Raji (cell line): ENCODE data around the gene SGCG.

Source experiments
- POLR2A ChIP-seq: IDR thresholded peaks from 2 replicates; pipeline ENCODE4 v1.6.1; 2011; ENCODE audit warnings: low read depth, low read length, control low read depth; ENCODE audit not compliant: insufficient read depth

SGCG gene

GRCh38 chr13:23180711-23181110, at the start of gene SGCG:
TSS of gene SGCG (plus strand) at chr13:23180979. CDS start at chr13:23203695, 22,716 bp downstream.
- TF ChIP-seq POLR2A, result no peak

GRCh38 chr13:23134542-23134941, 46.2 kb upstream of the SGCG start:
- no peak for TF ChIP-seq POLR2A

GRCh38 chr13:23140492-23140891, 40.3 kb upstream of the SGCG start:
- no peak for TF ChIP-seq POLR2A

GRCh38 chr13:23141964-23142363, 38.8 kb upstream of the SGCG start:
- TF ChIP-seq POLR2A, result no peak

DNA sequence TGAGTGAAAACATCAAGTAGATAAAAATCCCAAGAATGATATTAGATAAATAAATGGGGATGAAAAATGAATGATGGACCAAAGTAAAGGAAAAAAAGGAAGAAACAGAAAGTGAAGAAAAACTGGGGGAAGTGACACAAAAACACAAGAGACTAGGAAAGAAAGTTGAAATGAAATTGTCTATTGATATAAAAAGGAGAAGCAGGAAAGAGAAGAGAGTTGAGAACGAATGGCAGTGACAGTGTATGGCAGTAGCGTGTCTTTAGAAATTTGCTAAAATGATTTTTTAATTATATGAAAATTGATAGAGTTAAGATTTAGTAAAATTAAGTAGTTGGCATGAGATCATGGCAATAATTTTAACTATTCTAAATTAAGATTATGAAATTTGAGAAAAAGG, 36.3 kb upstream of the SGCG start:
- TF ChIP-seq POLR2A, result no peak

DNA sequence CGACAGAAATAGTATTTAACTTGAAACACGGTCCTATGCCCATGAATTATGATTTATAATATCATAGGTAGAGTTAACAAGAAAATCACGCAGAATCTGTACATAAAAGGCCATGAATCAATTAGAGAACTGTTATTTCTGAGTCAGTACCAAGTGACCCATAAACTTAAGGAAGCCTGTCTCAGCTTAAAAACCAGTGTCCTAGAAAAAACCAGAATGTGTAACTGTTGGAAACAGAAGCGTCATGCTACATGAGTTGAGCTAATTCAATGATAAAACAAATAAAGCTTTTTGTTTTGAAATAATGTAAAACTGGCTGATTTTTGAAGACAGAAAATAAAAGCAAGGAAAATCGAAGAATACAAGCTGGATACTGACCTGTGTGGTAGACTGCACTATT, 34.8 kb upstream of the SGCG start:
- TF ChIP-seq POLR2A, result no peak

DNA sequence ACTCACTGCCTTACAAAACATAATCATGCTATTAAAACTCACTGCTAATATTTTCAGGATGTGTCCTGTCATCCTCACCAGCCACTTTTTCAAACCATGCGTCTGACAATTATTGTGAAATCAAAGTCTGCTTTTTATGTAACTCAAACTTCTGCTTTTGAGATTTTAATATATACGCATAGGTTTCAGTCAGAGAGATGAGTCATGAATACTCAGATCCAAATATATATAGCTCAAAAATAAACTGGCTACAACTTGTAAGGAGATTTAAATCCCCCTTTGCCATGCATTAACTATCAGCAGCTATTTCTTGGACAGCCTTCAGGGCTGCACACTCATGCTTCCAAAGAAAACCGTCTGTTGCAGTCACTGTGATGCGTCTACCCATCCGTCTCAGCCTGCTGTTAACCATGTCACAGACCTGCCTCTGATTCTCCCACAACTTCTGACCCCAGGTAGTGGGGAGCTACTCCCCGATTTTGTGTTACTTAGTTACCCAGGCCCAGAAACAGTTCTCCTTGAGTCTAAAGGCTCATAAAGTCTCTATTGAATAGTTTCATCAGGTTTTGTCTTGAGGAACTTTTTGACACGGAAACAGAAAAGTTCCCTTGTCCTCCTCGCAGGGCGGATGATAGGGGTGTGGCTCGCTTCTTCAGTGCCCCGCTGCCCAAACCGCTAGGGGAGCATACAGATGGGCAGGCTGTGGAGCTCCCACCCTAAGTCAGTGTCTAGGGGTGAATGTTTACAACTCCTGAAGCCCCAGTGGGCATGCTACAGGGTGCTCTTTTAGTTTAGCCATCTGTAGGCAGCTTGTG, 33.8 kb upstream of the SGCG start:
- no peak for TF ChIP-seq POLR2A

DNA sequence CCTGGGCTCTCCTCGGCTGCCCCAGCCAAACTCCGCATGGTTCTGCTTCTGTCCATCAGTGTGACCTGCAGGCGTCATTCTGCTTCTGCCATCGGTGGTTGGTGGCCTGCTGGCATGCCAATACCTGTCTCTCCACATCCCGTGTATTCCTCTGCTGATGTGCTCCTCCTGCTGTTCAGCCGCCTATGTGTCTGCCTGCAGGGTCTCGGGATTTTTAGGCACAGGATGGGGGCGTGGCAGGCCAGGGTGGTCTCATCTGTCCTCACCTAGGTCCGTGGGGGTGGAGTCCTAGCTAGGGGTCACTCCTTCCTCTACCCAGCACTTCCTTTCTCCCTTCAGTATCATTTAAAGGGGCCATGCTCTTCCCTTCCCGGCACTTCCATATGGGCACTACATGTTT, 33.0 kb upstream of the SGCG start:
- TF ChIP-seq POLR2A, result no peak

DNA sequence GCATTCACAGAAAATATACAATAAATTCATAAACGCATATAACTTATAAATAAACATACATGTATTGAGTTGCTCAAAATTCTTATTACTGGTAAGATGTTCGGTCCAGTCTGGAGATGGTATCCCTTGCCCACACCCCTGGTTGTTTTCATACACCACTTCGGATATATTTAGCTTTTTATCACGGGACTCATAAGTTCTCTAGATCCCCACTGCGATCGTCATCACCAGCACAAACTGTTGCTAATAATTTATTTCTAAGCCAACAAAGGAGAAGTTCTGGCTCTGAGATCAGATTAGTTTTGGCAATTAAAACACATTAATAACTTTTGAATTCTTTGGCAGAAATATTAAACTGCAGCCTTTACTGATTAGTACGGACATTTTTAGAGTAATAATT, 23.0 kb upstream of the SGCG start:
- no peak for TF ChIP-seq POLR2A

GRCh38 chr13:23159205-23159759, 21.5 kb upstream of the SGCG start:
- TF ChIP-seq POLR2A, result no peak

DNA sequence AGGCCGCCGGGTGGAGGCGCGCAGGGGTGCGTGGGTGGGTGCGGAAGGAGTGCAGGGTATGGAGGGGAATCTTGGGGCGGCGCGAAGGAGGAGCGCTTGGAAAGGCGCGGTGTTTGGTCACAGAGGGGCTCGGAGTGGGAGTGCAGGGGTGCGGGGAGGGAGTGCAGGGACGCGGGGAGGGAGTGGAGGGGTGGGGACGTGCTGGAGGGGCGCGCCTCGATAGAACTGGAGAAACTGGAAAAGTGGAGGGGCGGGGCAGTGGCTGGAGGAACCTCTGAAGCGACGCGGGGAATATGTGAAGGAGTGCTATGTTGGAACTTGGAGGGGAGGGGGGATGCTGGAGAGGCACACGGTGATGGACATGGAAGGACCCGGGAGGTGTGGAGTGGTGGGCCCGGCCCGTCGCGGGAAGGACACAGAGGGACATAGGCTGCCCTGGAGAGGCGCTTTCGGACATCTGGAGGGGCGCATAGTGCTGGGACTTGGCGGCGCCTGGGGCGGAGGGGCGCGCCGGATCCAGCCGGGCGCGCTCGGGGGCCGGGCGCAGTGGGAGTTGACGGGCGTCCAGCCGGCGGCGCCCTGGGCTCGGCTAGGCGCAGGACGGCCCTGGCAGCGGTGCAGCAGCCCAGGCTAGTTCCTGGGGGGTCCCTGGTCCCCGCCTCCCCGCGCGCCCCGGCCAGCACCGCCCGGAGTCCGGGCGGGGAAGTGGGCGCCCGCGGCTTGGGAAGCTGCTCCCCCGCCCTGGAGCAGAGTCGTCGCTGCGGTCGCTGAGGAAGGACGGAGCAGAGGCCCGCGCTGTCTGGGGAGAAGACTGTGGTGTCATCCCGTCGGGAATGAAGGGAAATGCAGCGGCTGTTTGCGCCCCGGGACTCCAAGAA, 20.8 kb upstream of the SGCG start:
- TF ChIP-seq POLR2A, result no peak

GRCh38 chr13:23160638-23161480, 19.9 kb upstream of the SGCG start:
- TF ChIP-seq POLR2A, result no peak

GRCh38 chr13:23161481-23161825, 19.3 kb upstream of the SGCG start:
- TF ChIP-seq POLR2A, result no peak

DNA sequence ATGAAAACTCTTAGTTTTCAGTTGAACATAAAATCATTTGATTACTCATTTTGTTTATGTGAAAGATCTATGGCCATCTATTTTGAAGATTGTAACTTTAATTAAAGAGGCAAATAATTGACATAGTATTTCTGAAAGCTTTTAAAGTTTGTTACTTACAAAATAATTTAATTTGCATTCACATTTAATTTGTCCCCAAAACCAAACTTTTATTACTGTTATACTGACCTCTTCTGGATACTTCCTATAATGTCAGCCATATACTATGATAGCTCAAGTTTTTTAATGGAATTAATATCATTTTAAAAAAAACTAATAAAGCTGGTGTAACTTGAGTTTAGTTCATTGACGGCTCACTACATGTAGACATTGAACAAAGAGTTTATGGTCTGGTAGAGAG, 4.9 kb upstream of the SGCG start:
- no peak for TF ChIP-seq POLR2A

DNA sequence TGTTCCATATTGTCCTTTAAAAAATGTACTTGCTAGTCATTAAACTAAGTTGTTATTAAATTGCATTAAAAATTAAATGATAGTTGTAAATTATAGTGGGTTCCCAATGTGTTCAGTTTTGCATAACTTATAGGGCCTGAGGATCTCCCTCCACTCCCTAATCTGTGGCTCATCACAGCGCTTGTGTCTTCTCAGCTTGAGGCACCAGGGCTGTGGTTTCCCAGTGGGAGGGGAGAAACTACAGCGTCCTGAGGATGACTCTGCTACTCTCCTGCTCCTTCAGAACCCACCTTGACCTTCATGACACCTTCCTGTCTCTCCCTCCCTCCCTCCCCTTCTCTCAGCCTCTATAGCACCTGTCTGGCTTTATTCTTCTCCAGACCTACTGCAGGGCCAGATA, 1.4 kb downstream of the SGCG start:
- no peak for TF ChIP-seq POLR2A
